DOHH2 (cell line): ENCODE data around the gene LYSMD4.

Experiments
- H3F3A ChIP-seq: fragments of 200-600 bp; sonication (generic), shearing (Covaris generic); 2 replicates; pipeline ENCODE4 v1.6.0; 2016; ENCODE audit warnings: antibody characterized with exemption, mild to moderate bottlenecking; ENCODE audit not compliant: control insufficient read depth, insufficient read depth
- H3K27ac ChIP-seq: fragments of 200-600 bp; sonication (generic); 2 replicates; pipeline ENCODE4 v1.5.1; 2014; ENCODE audit warnings: low read depth, mild to moderate bottlenecking, low read length, moderate library complexity
- H3K27me3 ChIP-seq: fragments of 200-600 bp; sonication (generic); 2 replicates; pipeline ENCODE4 v1.6.1; 2014; ENCODE audit warnings: mild to moderate bottlenecking, low read length, mixed read lengths; ENCODE audit not compliant: control insufficient read depth
- H3K36me3 ChIP-seq: fragments of 200-600 bp; sonication (generic); 2 replicates; pipeline ENCODE4 v1.6.1; 2014; ENCODE audit warnings: mild to moderate bottlenecking, low read length, moderate library complexity, mixed read lengths; ENCODE audit not compliant: control insufficient read depth
- H3K4me1 ChIP-seq: fragments of 200-600 bp; sonication (generic); 2 replicates; pipeline ENCODE4 v1.6.1; 2014; ENCODE audit warnings: mild to moderate bottlenecking, low read length, mixed read lengths; ENCODE audit not compliant: control insufficient read depth
- H3K4me2 ChIP-seq: fragments of 200-600 bp; sonication (generic); 2 replicates; pipeline ENCODE4 v1.6.0; 2014; ENCODE audit warnings: mild to moderate bottlenecking, low read length, moderate library complexity
- H3K4me3 ChIP-seq: fragments of 200-600 bp; sonication (generic); 2 replicates; pipeline ENCODE4 v1.5.1; 2014; ENCODE audit warnings: mild to moderate bottlenecking, low read length, mixed read lengths
- H3K79me2 ChIP-seq: fragments of 200-600 bp; sonication (generic); 2 replicates; pipeline ENCODE4 v1.6.1; 2014; ENCODE audit warnings: mild to moderate bottlenecking, low read length, mixed read lengths; ENCODE audit not compliant: control insufficient read depth
- H3K9me2 ChIP-seq: fragments of 200-600 bp; sonication (generic); replicated peaks from 2 replicates; pipeline ENCODE4 v1.6.1; 2014; ENCODE audit warnings: mild to moderate bottlenecking, low read length, mixed read lengths; ENCODE audit not compliant: control insufficient read depth
- H3K9me3 ChIP-seq: fragments of 200-600 bp; sonication (generic); 2 replicates; pipeline ENCODE4 v1.6.1; 2014; ENCODE audit warnings: antibody characterized with exemption, low read length, mixed read lengths; ENCODE audit not compliant: control insufficient read depth, insufficient read depth
- H4K20me1 ChIP-seq: fragments of 200-600 bp; sonication (generic); 2 replicates; pipeline ENCODE4 v1.6.0; 2014; ENCODE audit warnings: low read depth, mild to moderate bottlenecking, antibody characterized with exemption, low read length, moderate library complexity; ENCODE audit not compliant: control insufficient read depth, insufficient read depth
- CTCF ChIP-seq: fragments of 200-600 bp; sonication (generic); IDR thresholded peaks from one replicate; pipeline ENCODE4 v1.5.1; 2014; ENCODE audit warnings: antibody characterized with exemption, mild to moderate bottlenecking, low read depth, low read length; ENCODE audit not compliant: poor library complexity, severe bottlenecking
- EZH2phosphoT487 ChIP-seq: fragments of 200-600 bp; sonication (generic); IDR thresholded peaks from 2 replicates; pipeline ENCODE4 v1.6.1; 2017; ENCODE audit warnings: borderline replicate concordance, mild to moderate bottlenecking, antibody characterized with exemption, low read length, moderate library complexity, mixed read lengths

The LYSMD4 gene

GRCh38 chr15:99711625-99712024 is 21.6 kb downstream of the LYSMD4 start:
- H3K4me2 ChIP-seq, result no peak overlapping the region
- no peaks in the 10 kb centered on the region for H3K9me2 ChIP-seq
- no peak overlapping the region for H3K27ac ChIP-seq
- no peaks in the 10 kb centered on the region for H3K79me2 ChIP-seq
- H3K4me3 ChIP-seq, result no peak overlapping the region
- peaks cover 7% of the 10 kb centered on the region for H3F3A ChIP-seq
- peaks cover 87% of the 10 kb centered on the region for H3K36me3 ChIP-seq
- H4K20me1 ChIP-seq, result no peaks in the 10 kb centered on the region; the same call in 1 of the 2 replicates
- no peaks in the 10 kb centered on the region for H3K9me3 ChIP-seq
- no peak for TF ChIP-seq CTCF
- TF ChIP-seq EZH2phosphoT487, result no peak
- no peaks in the 10 kb centered on the region for H3K4me1 ChIP-seq
- H3K27me3 ChIP-seq, result no peaks in the 10 kb centered on the region

GRCh38 chr15:99709243-99709986 is 23.8 kb downstream of the LYSMD4 start:
- Histone ChIP-seq H3K9me2 (no peaks in the 10 kb centered on the region), H3K27me3 (no peaks in the 10 kb centered on the region), H3K36me3 (peaks cover 89% of the 10 kb centered on the region), H4K20me1 (no peaks in the 10 kb centered on the region), H3F3A (peaks cover 4% of the 10 kb centered on the region), H3K4me1 (peaks cover 2% of the 10 kb centered on the region), H3K79me2 (no peaks in the 10 kb centered on the region), H3K4me3 (no peak overlapping the region), H3K27ac (no peak overlapping the region), H3K9me3 (no peaks in the 10 kb centered on the region), H3K4me2 (no peak overlapping the region)
- TF ChIP-seq EZH2phosphoT487, result no peak
- TF ChIP-seq CTCF, result no peak

- Histone ChIP-seq H3K36me3 (peaks cover 81% of the 10 kb centered on the region), H3K27ac (no peak overlapping the region), H3K9me2 (no peaks in the 10 kb centered on the region), H3F3A (peaks cover 8% of the 10 kb centered on the region), H3K9me3 (no peaks in the 10 kb centered on the region), H3K27me3 (no peaks in the 10 kb centered on the region), H3K4me3 (no peak overlapping the region), H3K4me1 (peaks cover 11% of the 10 kb centered on the region), H4K20me1 (no peaks in the 10 kb centered on the region), H3K4me2 (no peak overlapping the region), H3K79me2 (no peaks in the 10 kb centered on the region)
- TF ChIP-seq CTCF (no peak), EZH2phosphoT487 (no peak)
Measured at GRCh38 chr15:99708563-99708962, 24.7 kb downstream of the LYSMD4 start.
